AML-193 (cell line): ENCODE measurements around the gene ZFP69B.

Experiments used
- DNase-seq, 2 experiments: peaks; one replicate each; lab custom pipeline; 2025; lab: John Stamatoyannopoulos, UW

The ZFP69B gene

GRCh38 chr1:40449684-40450494 lies at the start of gene ZFP69B:
Gene ZFP69B (plus strand): TSS chr1:40450476. CDS start chr1:40450962, 486 bp downstream.
- peak; percentile 78 to 82 for DNase-seq

- DNase-seq = no peak
Observed at GRCh38 chr1:40401473-40402201, 48.6 kb upstream of the ZFP69B start.

GRCh38 chr1:40404670-40405462 lies 45.4 kb upstream of the ZFP69B start:
- DNase-seq = peak; percentile 51 to 55

GRCh38 chr1:40405812-40406211 lies 44.5 kb upstream of the ZFP69B start:
- no peak for DNase-seq

- no peak for DNase-seq
Observed at GRCh38 chr1:40407453-40407852, 42.8 kb upstream of the ZFP69B start.

GRCh38 chr1:40409467-40409866 lies 40.8 kb upstream of the ZFP69B start:
- no peak for DNase-seq

GRCh38 chr1:40411294-40411693 lies 39.0 kb upstream of the ZFP69B start:
- DNase-seq = no peak

- no peak for DNase-seq
Observed at GRCh38 chr1:40411843-40412242, 38.4 kb upstream of the ZFP69B start.

- DNase-seq = no peak
Observed at GRCh38 chr1:40413527-40414252, 36.6 kb upstream of the ZFP69B start.

GRCh38 chr1:40414331-40414730 lies 35.9 kb upstream of the ZFP69B start:
- no peak for DNase-seq

- DNase-seq = no peak
Observed at GRCh38 chr1:40416709-40417108, 33.6 kb upstream of the ZFP69B start.

GRCh38 chr1:40421431-40422384 lies 28.6 kb upstream of the ZFP69B start:
- peak; percentile 53 to 63 for DNase-seq

- no peak for DNase-seq
Observed at GRCh38 chr1:40422630-40423263, 27.5 kb upstream of the ZFP69B start.

GRCh38 chr1:40423264-40423642 lies 27.0 kb upstream of the ZFP69B start:
- DNase-seq = no peak

GRCh38 chr1:40423951-40424618 lies 26.2 kb upstream of the ZFP69B start:
- DNase-seq = no peak

- DNase-seq = no peak
Observed at GRCh38 chr1:40425198-40425597, 25.1 kb upstream of the ZFP69B start.

GRCh38 chr1:40431385-40431784 lies 18.9 kb upstream of the ZFP69B start:
- no peak for DNase-seq

- no peak for DNase-seq
Observed at GRCh38 chr1:40432644-40433390, 17.5 kb upstream of the ZFP69B start.

GRCh38 chr1:40435471-40435870 lies 14.8 kb upstream of the ZFP69B start:
- no peak for DNase-seq
